ENCODE results near the gene JRKL.
"Not testable (repeated sequence)": the region's sequence is repeated elsewhere in the genome, so short reads cannot be mapped to it uniquely, and the experiment has no call there.

Gene JRKL

DNA sequence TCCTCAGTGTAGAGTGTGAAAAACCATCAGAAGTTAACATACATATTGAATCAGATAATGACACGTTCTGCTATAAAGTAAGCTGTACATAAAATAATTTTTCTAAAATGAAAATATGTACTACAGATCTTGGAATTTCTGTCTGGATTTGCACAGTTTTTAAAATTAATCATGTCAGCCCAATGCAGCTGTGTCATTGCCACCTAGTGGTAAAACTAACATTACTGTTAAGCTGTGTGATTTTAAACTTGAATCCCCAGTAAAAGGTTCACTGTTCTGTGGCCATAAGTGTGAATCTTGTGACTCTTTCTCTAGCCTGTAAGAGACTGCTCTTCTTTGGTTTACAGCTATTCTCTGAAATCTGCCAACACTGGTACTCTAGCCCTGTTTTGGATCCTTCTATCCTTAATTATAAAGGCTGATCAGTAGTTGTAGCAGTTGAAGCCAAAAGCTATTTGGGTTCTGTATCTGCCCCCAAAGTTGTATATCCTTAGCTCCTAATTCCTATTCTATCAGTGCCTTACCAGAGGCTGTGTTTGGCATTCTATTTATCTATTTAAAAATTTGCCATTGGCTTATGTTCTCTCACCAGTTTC lies 4.0 kb downstream of the JRKL start:
- DNase-seq (ENCODE audit: extremely low read depth in 1 of 2, low read depth in 1 of 2): no peak

DNA sequence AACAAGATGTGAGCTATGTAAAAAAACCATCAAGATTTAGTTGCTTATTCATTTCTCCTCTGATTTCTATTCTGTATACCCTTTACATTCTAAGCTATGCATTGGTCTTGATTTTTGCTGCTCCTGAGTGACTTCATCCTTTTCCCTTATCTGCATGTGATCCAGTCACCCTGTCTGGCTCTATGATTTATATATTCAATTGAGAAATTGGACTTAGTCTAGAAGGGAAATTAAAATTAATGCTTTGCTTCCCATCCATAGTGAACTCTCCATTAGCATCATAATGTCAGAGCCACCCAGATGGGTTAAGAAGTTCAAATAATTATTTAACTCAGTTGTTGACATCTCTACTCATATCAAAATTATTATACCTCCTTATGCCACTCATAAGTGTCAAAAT lies 5.0 kb downstream of the JRKL start:
- DNase-seq (ENCODE audit: extremely low read depth in 1 of 2, low read depth in 1 of 2): no peak

DNA sequence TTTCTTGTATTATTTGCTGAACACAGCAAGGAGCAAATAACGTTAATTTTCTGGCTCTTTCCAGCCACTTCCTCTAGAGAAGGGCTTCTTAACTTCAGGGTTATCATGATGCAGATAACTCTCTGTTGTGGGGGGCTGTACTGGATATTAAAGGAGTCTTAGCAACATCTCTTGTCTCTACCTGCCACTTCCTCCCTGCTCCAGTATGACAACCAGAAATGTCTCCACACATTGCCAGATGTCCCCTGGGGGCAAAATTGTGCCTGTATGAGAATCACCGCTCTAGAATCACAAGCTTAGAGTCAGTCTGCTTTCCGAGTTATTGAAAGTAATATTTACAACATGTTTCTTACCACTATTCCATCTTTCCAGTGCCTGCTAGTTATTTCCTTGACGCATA lies 6.8 kb downstream of the JRKL start:
- no peak for DNase-seq (ENCODE audit: extremely low read depth in 1 of 2, low read depth in 1 of 2)

DNA sequence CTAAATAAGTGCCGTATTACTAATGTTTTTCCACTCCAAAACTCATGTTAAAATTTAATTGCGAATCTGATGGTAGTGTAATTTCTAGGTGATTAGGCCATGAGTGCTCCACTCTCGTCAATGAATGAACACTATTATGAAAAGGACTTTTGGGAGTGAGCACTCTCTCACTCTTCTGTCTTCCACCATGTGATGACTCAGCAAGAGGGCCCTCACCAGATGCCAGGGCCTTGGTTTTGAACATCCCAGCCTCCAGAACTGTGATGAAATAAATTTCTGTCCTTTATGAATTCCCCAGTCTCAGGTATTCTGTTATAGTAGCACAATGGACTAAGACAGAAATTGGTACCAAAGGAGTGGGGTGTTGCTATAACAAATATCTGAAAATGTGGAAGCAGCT lies 8.1 kb downstream of the JRKL start:
- no peak for DNase-seq (ENCODE audit: extremely low read depth in 1 of 2, low read depth in 1 of 2)

DNA sequence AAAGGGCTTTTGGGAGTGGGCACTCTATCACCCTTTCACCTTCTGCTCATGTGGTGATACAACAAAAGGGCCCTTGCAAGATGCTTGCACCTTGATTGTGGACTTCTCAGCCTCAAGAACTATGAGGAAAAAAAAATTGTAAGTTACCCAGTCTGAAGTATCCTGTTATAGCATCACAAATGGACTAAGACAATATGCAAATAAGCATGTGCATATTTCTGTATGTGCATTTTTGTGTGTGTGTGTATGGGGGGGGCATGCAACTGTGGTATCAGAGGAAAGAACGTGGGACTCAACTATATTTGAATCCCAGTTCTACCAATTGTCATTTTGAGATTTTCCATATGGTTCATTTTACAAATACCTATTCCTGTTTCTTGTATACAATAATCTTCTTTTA lies 10.9 kb downstream of the JRKL start:
- no peak for DNase-seq (ENCODE audit: extremely low read depth in 1 of 2, low read depth in 1 of 2)

DNA sequence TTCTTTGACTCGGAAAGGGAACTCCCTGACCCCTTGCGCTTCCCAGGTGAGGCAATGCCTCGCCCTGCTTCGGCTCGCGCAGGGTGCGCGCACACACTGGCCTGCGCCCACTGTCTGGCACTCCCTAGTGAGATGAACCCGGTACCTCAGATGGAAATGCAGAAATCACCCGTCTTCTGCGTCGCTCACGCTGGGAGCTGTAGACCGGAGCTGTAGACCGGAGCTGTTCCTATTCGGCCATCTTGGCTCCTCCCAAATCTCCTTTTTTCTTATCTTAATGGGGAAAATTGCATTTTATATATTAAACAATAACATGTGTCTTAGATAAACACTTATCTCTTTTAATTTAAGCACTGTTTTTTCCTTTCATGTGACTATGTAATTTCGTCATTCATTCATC lies 21.6 kb downstream of the JRKL start:
- not testable (repeated sequence) for DNase-seq (ENCODE audit: extremely low read depth in 1 of 2, low read depth in 1 of 2)

DNA sequence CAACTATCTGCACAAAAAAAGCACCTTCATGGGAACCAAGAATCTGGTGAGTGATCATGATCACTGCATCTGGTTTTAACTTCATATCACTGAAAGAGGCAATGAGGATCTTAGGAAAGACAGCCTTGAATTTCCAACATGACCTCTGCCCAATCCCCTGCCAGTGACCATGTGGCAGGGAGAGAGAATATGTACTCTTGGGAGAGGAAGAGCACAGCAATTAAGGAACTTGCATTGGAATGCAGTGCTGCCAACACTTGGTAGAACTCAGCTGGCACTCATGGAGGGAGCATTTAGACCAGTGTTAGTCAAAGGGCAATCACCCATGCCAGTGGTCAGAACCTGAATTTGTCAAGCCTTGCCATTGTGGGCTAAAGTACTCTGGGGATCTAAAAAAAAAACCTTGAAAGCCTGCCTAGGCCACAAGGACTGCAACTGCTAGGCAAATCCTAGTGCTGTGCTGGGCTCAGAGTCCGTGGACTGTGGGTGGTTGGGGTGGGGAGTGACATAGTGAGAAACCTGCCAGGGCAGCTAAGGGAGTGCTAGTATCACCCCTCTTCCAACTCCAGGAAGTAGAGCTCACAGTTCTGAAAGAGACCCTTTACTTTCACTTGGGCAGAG lies 23.1 kb downstream of the JRKL start:
- DNase-seq (ENCODE audit: extremely low read depth in 1 of 2, low read depth in 1 of 2): no peak

DNA sequence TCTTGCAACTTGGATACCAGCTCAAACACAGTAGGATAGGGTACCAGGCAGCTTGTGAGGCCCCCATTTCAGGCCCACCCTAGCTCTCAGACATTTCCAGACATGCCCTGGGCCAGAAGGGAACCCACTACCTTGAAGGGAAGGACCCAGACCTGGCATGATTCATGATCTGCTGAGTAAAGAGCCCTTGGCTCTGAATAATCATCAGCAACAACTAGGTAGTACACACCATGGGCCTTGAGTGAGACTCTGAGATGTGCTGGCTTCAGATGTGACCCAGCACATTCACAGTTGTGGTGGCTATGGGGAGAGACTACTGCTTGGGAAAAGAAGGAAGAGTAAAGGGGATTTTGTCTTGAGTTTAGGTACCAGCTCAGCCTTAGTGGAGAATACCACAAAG lies 23.6 kb downstream of the JRKL start:
- DNase-seq (ENCODE audit: extremely low read depth in 1 of 2, low read depth in 1 of 2): no peak

DNA sequence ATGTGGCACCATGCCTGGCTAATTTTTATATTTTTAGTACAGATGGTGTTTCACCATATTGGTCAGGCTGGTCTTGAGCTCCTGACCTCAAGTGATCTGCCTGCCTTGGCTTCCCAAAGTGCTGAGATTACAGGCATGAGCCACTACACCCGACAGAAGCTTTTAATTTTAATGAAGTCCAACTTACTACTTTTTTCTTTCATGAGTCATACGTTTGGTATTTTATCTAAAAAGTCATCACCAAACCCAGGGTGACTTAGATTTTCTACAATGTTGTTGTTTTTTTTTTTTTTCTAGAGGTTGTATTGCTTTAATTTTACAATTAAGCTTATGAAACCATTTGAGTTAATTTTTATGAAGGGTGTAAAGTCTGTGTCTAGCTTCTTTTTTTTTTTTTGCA lies 34.9 kb downstream of the JRKL start:
- DNase-seq (ENCODE audit: extremely low read depth in 1 of 2, low read depth in 1 of 2): no peak

DNA sequence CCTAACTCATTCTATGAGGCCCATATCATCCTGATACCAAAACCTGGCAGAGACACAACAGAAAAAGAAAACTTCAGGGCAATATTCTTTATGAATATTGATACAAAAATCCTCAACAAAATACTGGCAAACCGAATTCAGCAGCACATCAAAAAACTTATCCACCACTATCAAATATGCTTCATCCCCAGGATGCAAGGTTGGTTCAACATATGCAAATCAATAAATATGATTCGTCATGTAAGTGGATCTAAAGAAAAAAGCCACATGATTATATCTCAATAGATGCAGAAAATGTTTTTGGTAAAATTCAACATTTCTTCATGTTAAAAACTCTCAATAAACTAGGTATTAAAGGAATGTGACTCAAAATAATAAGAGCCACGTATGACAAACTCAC lies 40.9 kb downstream of the JRKL start:
- DNase-seq (ENCODE audit: extremely low read depth in 1 of 2, low read depth in 1 of 2): no peak

DNA sequence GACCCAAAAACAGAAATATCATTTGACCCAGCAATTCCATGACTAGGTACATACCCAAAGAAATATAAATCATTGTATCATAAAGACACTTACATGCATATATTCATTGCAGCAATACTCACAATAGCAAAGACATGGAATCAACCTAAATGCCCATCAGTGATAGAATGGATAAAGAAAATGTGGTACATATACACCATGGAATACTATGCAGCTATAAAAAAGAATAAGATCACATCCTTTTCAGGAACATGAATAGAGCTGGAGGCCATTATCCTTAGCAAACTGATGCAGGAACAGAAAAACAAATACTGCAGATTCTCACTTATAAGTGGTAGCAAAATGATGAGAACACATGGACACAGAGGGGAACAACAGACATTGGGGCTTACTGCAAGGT lies 42.8 kb downstream of the JRKL start:
- not testable (repeated sequence) for DNase-seq (ENCODE audit: extremely low read depth in 1 of 2, low read depth in 1 of 2)

Data from activated CD8-positive, alpha-beta memory T cell treated with anti-CD3 and anti-CD28 coated beads for 1 hour (primary cell).